ENCODE data around the gene MS4A3.

GRCh38 chr11:60059521-60060240, 3.2 kb downstream of the MS4A3 start:
- TF ChIP-seq ZBTB7A (IDR thresholded peaks at IDR 0.05; ENCODE audit: low read depth) (no peak), CEBPB (IDR thresholded peaks at IDR 0.05) (no peak)
- TF ChIP-seq, protein P1, sequence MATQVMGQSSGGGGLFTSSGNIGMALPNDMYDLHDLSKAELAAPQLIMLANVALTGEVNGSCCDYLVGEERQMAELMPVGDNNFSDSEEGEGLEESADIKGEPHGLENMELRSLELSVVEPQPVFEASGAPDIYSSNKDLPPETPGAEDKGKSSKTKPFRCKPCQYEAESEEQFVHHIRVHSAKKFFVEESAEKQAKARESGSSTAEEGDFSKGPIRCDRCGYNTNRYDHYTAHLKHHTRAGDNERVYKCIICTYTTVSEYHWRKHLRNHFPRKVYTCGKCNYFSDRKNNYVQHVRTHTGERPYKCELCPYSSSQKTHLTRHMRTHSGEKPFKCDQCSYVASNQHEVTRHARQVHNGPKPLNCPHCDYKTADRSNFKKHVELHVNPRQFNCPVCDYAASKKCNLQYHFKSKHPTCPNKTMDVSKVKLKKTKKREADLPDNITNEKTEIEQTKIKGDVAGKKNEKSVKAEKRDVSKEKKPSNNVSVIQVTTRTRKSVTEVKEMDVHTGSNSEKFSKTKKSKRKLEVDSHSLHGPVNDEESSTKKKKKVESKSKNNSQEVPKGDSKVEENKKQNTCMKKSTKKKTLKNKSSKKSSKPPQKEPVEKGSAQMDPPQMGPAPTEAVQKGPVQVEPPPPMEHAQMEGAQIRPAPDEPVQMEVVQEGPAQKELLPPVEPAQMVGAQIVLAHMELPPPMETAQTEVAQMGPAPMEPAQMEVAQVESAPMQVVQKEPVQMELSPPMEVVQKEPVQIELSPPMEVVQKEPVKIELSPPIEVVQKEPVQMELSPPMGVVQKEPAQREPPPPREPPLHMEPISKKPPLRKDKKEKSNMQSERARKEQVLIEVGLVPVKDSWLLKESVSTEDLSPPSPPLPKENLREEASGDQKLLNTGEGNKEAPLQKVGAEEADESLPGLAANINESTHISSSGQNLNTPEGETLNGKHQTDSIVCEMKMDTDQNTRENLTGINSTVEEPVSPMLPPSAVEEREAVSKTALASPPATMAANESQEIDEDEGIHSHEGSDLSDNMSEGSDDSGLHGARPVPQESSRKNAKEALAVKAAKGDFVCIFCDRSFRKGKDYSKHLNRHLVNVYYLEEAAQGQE (IDR thresholded peaks at IDR 0.05; ENCODE audit: low read depth): no peak
